GM19397 (cell line): ENCODE results near the gene VIM.
"Not testable (repeated sequence)": the region's sequence is repeated elsewhere in the genome, so short reads cannot be mapped to it uniquely, and the experiment has no call there.

Experiments used
- ATAC-seq: cut with Tn5 transposase; IDR thresholded peaks from one replicate; pipeline ENCODE4 v1.9.1; 2021; ENCODE audit warnings: mild to moderate bottlenecking, moderate library complexity; ENCODE audit not compliant: unreplicated experiment

VIM gene

GRCh38 chr10:17255512-17255911 lies 27.5 kb downstream of the VIM start:
- ATAC-seq, result no peak

- no peak for ATAC-seq
These were observed 28.0 kb downstream of the VIM start for GRCh38 chr10:17256051-17256450.

- no peak for ATAC-seq
These were observed 28.6 kb downstream of the VIM start for GRCh38 chr10:17256627-17257026.

GRCh38 chr10:17257466-17258321 lies 29.7 kb downstream of the VIM start:
- peak; percentile 74 for ATAC-seq

- ATAC-seq, result no peak
These were observed 34.5 kb downstream of the VIM start for GRCh38 chr10:17262502-17262901.

- ATAC-seq, result no peak
These were observed 35.5 kb downstream of the VIM start for GRCh38 chr10:17263580-17263979.

GRCh38 chr10:17265468-17265867 lies 37.4 kb downstream of the VIM start:
- ATAC-seq, result no peak

- not testable (repeated sequence) for ATAC-seq
These were observed 38.5 kb downstream of the VIM start for GRCh38 chr10:17266549-17266948.

- ATAC-seq, result no peak
These were observed 44.6 kb downstream of the VIM start for GRCh38 chr10:17272648-17273047.

- no peak for ATAC-seq
These were observed 45.4 kb downstream of the VIM start for GRCh38 chr10:17273403-17273802.

GRCh38 chr10:17276756-17277424 lies 48.8 kb downstream of the VIM start:
- ATAC-seq, result no peak

GRCh38 chr10:17278607-17279240 lies 50.7 kb downstream of the VIM start:
- ATAC-seq, result no peak

- no peak for ATAC-seq
These were observed 54.3 kb downstream of the VIM start for GRCh38 chr10:17282311-17282710.

- no peak for ATAC-seq
These were observed 58.8 kb downstream of the VIM start for GRCh38 chr10:17286562-17287550.
